ENCODE results near the gene TMEM167A.

The TMEM167A gene, protein sequence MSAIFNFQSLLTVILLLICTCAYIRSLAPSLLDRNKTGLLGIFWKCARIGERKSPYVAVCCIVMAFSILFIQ

DNA sequence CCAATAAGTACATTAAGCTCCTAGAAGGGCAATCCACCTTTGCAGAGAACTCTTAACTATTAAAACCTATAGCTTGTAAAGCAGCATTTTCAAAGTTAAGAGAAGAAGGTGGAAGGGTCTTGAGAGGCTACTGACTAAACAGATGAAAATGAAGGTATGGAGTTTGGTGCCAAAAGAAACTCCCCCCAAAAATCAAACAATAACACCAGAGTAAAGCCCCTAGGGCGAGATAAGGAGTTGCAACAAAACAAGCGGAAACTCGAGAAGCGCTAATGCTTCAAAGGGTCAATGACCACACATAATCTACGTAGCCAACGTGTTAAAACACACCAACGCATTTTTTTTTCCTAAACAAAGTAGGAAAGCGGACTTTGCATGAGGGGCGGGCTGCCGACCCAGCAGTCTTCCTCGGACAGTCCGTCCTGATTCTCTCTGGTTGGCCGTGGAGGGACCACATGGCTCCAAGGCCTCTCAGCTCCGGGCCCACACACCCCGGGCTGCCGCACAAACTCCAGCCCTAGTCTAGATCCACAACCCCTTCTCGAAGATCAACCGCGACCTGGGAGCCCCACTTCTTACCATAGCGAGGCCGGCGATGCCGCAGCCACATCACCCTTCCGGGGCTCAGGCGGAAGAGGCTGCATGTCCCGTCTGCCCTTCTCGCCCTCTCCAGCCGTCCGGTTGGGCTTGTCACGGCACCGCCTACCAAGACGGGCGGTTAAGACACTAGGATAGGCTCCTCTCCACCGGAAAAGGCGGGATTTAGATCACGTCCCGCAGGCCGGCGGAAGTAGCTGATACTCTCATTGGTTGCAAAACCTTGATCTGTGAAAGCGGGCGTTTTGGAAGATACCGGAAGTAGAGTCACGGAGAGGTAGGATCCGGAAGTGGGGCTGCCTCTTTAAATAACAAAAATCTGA is at the start of gene TMEM167A, which contains the start of gene XRCC4:
Gene TMEM167A, minus strand, starts transcription at position 653 of the 920 bp plus-strand sequence. Its CDS starts 71 bp downstream, at position 582.
Gene XRCC4, plus strand, starts transcription at position 806 of the 920 bp plus-strand sequence. CDS start 27,373 bp downstream, outside the sequence.
- DNase-seq: peak; percentile 93

- DNase-seq: no peak
Measured at GRCh38 chr5:83126501-83126900, 49.3 kb upstream of the TMEM167A start.

DNA sequence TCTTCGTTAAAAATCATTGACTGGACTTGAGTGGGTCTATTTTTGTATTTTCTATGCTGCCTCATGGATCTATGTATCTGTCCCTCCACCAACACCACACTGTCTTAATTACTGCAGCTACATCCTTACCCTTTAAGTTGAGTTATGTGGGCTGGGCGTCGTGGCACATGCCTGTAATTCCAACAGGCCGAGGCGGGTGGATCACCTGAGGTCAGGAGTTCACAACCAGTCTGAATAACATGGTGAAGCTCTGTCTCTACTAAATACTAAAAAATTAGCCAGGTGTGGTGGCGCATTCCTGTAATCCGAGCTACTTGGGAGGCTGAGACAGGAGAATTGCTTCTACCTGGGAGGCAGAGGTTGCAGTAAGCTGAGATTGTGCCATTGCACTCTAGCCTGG is 48.4 kb upstream of the TMEM167A start:
- DNase-seq: no peak

DNA sequence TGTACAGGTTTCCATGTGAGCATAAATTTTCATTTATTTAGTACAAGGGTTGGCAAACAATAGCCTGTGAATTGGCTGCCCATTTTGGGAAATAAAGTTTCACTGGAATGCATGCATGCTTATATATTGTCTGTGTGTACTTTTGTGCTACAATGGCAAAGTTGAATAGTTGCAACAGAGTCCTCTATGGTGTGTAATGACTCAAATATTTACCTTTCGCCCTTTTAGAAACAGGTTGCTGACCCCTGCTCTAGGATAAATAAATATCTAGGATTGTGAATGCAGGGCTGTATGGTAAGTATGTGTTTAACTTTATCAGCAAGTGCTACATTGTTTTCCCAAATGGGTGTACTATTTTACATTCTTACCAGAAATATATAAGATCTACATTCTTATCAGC is 47.4 kb upstream of the TMEM167A start:
- DNase-seq: no peak

GRCh38 chr5:83118976-83119375 is 41.8 kb upstream of the TMEM167A start:
- DNase-seq: no peak

DNA sequence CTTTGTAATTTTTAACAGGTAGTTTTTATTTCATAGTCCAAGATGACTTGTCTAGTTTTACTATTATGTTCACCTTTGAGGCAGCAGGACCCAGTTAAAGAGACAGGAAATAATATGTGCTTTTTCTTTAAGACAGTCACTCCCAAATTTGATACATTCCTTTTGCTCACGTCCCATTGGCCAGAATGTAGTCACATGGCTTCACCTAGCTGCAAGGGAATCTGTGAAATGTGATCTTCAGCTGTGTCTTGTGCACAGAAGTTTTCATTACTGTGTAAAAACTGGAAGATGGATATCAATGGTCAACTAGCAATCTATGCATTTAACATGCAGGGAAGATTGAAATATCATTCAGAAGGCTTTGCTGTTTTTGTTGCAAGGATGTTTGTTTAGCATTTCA is 41.3 kb upstream of the TMEM167A start:
- no peak for DNase-seq

DNA sequence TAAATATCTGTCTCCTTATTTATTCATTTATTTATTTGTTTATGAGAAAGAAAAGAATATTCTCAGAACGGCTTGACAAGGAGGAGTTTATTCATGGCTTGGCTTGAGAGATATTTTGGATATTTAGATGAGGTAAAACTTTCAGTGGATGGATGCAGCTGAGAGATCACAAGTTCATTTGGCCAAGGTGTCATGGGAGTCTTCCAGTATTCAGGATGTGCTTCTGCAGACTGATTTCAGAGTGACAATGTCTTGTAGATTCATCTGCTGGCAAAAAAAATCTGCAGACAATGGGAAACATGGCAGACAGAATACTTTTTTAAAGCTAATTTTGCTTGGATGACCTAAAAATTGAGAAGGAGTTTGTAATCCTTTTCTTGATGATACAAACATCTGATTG is 38.6 kb upstream of the TMEM167A start:
- DNase-seq: no peak

DNA sequence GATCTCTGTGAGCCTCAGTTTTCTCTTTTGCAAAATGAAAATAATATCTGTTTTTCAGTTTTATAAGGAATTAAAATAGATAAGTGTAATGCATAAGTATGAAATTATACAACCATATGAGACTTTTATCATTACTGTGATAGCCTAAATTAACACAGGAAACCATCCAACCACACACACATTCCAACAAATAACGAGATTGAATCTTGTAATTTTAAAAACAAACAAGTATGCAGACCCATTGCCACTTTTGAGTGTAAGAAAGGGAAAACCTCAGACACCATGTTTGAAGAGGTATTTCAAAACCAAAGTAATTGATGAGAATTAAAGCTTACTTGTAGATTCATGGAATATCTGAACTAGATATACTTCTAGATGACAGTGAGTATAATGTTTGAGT is 32.2 kb upstream of the TMEM167A start:
- no peak for DNase-seq

DNA sequence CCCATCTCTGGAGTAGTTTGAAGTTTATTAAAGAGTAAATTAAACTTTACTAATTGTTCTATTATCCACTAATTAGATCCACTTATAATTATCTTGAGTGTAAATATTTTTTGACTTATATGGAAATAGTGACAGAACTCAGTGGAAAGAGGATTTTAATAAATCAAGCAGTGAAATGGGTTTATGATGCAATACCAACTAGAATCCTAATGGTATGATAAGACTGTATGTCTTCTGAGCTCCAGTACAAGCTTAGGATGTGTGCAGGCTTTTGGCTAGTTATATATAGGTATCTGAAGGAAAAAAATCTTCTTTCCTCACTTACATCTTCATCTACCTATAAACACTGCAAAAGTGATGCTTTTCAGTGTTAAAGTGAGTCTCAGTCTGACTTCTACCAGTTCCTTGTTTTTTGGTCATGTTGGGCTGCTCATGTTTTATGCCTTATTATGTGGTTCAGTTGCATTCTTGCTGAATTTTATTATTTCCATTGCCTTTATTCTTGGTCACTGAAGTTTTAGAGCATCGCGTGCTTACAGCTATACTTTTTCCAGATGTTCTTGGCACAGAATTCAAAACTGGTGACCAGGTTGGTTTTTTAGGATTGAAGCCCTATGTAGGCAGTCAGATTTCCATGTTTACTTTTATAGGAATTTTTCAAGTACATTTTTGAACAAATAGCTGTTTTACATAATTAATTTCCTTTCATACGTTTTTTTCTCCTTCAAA is 30.7 kb upstream of the TMEM167A start:
- no peak for DNase-seq

DNA sequence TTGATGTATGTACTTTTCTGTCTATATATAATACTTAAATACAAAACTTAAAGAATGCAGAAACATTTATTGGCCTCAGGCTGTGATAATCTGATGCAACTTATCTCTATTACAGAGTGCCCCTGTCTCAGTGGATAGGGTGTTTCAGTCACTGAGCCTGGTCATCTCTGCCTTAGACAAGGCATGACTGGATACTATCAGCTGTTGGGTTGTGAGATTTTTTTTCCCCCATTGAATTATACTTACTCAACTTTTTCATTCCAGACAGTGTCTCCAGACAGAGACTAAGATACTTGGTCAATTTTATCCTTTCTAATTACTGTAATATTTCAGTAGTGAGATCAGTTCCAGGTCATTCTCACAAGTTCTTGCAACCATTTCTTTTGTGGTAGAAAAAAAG is 26.8 kb upstream of the TMEM167A start:
- no peak for DNase-seq

DNA sequence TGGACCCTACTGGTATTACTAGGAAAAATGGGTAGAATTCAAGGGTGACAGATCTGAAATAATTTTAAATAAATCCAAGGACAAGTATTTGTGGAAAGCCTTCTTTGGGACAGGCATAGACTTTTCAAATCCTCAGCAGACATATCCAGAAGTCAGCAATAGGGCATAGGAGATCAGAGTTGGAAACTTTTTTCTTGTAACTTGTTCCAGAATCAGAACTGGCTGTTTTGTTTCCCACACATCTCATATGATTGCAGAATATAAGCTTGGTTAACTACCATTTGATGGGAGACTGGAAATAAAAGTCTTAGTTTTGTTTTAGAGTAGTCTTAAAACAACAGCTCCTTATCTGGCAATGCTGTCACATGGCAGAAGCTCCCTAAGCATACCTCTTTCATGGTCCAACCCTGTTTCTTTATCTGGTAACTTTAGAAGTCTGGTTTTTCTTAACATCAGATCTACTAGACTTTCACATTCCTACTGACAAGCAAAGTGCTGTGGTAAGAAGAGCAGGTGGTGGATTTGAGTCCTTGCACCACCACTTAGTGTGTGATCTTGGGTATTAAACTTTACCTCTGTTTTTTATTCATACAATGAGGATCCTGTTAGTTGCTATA is 25.3 kb upstream of the TMEM167A start:
- no peak for DNase-seq

DNA sequence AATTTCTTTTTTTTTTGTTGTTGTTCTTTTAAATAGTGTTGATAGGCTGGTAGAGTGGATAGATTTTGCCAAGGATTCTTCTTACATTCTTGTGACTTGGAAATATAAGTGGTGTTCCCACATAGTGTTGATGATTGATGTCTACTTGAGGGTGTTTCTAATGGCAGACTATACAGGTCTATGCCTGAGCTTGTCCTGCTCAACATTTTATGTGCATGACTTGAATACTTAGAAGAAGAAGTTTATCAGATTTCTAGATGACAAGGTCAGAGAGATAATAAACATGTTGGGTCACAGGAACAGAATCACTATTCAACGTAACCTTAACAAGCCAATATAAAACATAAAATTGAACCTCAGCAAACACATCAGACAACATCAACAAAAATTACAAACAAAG is 24.3 kb upstream of the TMEM167A start:
- DNase-seq: no peak

GRCh38 chr5:83099445-83099844 is 22.3 kb upstream of the TMEM167A start:
- DNase-seq: no peak

DNA sequence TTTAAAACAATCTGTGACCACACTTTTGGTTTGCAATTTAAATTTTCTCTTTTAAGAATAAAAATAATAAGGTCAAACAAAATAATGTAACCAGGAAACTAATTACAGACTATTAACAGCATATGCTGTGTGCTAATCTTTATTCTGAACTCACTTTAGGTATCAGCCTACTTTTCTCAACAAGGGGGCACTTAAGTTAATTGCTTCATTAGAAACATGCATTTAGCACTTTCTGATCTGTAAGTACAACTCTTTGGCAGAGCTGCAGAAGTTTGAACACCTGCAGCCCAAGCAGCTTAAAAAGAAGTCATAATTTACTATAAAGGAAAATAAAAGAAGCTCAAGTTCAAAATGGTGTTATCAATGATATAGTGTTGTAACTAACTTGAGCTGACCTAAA is 21.8 kb upstream of the TMEM167A start:
- no peak for DNase-seq

GRCh38 chr5:83097689-83098231 is 20.6 kb upstream of the TMEM167A start:
- DNase-seq: no peak

DNA sequence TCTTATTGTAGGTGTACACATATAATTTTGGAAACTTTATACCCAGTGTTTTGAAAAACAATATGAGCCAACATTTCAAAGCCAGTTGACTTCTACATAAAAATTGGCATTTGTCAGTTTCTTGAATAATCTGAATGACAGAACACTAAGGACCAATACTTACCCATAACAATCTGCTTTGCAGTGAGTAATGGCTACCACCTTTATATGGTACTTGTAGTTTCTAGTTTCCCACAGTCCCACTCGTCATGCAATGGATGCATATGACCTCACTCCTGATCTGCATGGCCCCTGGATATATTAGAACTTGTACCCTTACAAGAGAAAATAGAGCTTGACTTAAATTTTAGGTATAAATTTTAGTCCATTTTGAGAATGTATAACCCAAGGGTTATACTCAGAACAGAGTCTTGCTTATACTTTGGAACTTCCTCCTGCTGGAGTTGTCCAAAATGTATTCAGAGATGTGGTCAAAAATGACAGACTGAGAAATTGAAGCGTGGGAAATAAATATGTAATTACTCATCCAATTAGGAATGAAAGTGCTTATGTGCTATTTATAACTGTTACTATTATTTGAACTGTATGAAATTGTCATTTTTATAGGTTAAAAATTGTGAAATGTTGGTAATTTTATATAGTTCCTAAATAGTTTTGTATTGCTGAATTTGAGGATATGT is 19.6 kb upstream of the TMEM167A start:
- no peak for DNase-seq

DNA sequence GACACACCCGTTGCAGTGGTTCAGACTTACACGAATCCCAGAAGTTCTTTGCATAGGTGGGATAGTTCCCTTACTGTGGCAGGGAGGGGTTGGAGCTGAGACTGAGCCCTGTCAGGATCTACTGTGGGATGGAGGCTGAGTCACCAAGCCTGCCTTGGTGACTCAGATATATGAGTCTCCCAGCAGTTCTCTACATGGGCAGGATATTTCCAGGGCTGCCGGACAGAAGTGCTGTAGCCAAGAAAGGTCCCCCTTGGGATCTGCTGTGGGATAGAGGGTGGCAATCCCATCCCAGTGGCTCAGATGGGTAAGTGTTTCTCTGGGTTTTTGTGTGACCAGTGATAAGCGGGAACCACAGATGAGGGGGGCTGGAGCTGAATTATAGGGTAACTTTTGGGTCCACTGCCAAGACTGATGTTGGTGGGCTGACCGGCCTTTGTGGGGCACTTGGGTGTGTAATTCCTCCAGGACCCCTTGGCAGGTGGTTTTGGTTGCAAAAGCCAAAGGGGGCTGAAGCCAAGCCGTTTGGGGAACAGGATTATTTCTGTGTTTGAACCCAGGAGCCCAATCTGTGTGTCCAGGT is 18.9 kb upstream of the TMEM167A start:
- no peak for DNase-seq

DNA sequence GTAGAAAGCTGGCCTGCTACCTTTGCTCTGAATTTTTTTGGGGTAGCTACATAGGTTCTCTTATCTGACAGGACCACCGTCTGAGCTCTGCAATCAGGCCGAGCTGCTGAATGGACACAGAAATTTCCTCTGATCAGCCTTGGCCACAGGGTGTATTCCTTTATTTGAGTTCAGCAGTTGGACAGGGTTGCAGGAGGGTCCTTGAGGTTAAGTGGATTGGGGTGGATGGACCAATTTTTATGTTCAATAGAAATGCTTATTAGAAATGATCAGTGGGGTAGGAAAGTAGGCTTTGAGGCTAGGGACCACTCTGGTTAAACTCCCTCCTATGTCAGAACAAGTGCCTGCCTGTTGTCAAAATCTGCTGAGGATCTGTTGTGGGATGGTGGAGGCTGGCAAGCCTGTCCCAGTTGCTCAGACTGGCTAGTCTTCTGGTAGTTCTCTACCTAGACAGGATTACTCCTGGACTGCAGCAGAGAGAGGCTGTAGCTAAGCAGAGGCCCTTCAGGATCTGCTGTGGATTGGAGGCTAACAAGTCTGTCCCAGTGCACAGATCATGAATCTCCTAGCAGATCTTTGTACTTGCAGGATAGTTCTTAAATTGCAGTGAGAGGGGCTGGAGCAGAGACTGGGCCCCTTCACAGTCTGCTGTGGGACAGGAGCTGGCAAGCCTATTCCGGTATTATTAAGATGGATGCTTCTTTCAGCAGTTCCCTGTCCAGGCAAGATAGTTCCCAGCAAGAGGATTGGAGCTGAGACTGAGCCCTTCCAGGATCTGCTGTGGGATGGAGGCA is 18.2 kb upstream of the TMEM167A start:
- no peak for DNase-seq

GRCh38 chr5:83093692-83094091 is 16.5 kb upstream of the TMEM167A start:
- no peak for DNase-seq

DNA sequence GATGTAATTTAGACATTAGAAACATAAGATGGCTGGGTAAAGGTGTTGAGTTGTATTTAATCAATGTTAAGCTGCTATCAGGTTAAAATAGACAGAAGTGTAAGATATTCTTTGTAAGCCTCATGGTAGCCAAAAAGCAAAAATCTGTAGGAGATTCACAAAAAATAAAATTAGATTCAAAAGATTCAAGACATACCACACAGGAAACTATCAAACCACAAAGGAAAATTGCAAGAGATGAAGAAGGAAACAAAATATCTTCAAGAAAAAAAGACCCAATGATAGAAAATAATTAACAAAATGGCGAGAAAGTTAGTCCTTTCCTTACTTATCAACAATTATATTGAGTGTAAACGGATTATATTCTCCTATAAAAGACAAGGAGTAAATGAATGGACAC is 15.4 kb upstream of the TMEM167A start:
- no peak for DNase-seq

- no peak for DNase-seq
Measured at GRCh38 chr5:83090169-83090568, 13.0 kb upstream of the TMEM167A start.
